RWPE1 (cell line): ENCODE results near the gene SNTG2.

Source experiments
- CTCF ChIA-PET: fragments of 350-600 bp; sonication (Branson Sonifier 250); formaldehyde crosslinking; extraction: SDS; loops from one replicate; lab custom pipeline; 2021; lab: Yijun Ruan, JAX
- POLR2A ChIA-PET: fragments of 400-600 bp; formaldehyde crosslinking; extraction: SDS; loops from one replicate; lab custom pipeline; 2020; ENCODE audit warnings: antibody characterized with exemption; ENCODE audit not compliant: low non-redundant PET; lab: Yijun Ruan, JAX
- DNase-seq: peaks from one replicate; pipeline ENCODE4 v3.0.0; 2012; ENCODE audit warnings: low spot score
- H3K27ac ChIP-seq: fragments of 450-650 bp; 2 replicates; pipeline ENCODE4 v1.5.1; 2017
- TF ChIP-seq, protein P1 (sequence below): fragments of 450-650 bp; conservative IDR thresholded peaks from 2 replicates; pipeline ENCODE4 v1.5.1; 2017; ENCODE audit warnings: low read depth, mild to moderate bottlenecking

SNTG2 gene

DNA sequence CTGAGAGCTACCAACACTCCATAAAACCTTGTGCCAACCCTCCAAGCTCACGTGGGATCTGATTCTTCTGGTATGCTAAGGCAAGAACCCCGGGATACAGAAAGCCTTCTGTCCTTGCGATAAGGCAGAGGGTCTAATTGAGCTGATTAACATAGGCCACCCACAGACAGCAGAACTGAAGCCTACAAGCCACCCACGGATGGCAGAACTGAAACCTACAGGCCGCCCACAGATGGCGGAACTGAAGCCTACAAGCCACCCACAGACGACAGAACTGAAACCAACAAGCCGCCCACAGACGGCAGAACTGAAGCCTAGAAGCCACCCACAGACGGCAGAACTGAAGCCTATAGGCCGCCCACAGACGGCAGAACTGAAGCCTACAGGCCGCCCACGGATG is 216.3 kb downstream of the SNTG2 start:
- CTCF ChIA-PET = no interaction called here
- no peak overlapping the region for H3K27ac ChIP-seq
- DNase-seq = no peak
- POLR2A ChIA-PET = no interaction called here
- TF ChIP-seq, protein P1, sequence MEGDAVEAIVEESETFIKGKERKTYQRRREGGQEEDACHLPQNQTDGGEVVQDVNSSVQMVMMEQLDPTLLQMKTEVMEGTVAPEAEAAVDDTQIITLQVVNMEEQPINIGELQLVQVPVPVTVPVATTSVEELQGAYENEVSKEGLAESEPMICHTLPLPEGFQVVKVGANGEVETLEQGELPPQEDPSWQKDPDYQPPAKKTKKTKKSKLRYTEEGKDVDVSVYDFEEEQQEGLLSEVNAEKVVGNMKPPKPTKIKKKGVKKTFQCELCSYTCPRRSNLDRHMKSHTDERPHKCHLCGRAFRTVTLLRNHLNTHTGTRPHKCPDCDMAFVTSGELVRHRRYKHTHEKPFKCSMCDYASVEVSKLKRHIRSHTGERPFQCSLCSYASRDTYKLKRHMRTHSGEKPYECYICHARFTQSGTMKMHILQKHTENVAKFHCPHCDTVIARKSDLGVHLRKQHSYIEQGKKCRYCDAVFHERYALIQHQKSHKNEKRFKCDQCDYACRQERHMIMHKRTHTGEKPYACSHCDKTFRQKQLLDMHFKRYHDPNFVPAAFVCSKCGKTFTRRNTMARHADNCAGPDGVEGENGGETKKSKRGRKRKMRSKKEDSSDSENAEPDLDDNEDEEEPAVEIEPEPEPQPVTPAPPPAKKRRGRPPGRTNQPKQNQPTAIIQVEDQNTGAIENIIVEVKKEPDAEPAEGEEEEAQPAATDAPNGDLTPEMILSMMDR = no peak

DNA sequence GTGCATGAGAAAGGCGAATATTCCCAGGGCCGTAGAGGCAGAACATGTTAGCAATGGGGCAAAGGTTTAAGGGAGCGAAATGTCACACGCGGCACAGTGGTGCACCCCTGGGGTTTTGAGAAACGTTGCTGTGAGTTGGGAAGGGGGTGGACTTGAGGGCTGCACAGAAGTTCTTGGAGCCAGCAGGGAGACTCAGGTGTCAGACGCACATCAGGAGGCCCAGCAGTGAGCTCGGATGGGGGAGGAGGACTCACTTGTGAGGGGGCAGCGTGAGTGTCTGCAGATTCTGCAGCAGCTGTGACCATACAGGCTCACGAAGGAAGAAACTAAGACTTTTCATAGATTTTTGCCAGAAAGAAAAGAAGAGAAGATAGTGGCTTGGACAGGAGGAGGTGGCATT is 218.2 kb downstream of the SNTG2 start:
- TF ChIP-seq, protein P1 = no peak
- ChIA-PET POLR2A (no interaction called here), CTCF (no interaction called here)
- no peak for DNase-seq
- H3K27ac ChIP-seq = no peak overlapping the region

DNA sequence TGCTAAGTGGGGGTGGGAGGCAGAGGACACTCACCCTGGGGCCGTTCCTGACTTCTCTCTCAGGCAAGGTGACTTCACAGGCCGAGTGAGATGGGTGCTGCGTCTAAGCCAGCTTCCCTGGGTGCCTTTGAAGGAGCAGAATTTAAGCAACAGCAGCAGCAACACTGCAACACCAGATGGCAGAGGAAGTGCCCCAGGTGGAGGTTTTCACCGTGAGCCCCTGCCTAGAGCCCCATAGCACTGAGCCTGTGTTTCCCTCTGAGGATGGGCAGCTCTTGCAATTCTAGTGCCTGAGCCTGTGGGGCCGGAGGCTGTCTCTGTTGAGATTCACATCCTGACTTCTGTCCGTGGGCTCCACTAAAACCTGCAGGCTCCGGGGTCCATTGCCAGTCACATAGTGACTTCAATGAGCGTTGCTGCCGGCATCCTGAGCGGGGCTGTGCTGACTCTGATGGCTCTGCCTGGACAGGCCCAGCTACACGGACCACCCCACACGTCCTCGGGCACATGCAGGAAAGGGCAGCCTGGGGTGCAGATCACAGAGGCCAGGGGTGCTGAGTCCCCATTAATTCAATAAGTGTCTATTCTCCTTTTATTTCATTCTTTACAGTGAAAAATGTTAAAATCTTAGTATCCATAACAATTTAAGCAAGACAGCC is 218.8 kb downstream of the SNTG2 start:
- H3K27ac ChIP-seq = no peak overlapping the region
- TF ChIP-seq, protein P1 = no peak
- CTCF ChIA-PET = no interaction called here
- no peak for DNase-seq
- POLR2A ChIA-PET = no interaction called here

DNA sequence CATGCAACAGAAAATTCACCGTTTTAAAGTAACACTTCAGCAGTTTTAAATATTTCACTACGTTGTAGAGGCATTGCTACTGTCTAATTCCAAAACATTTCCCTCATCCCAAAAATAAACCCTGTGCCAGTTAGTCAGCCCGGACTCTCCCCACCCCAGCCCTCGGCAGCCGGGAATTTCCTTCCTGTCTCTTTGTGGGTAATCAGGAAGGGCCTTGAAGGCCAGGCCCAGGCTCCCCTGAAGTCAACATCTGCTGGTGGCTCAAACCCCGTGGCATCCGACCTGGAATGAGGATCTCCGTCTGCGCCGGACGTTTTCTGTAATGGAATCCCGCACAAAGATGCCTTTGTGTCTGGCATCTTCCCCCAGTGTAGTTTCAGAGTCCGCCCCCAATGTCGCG is 219.6 kb downstream of the SNTG2 start:
- CTCF ChIA-PET = no interaction called here
- TF ChIP-seq, protein P1 = no peak
- POLR2A ChIA-PET = no interaction called here
- DNase-seq = no peak
- H3K27ac ChIP-seq = no peak overlapping the region

DNA sequence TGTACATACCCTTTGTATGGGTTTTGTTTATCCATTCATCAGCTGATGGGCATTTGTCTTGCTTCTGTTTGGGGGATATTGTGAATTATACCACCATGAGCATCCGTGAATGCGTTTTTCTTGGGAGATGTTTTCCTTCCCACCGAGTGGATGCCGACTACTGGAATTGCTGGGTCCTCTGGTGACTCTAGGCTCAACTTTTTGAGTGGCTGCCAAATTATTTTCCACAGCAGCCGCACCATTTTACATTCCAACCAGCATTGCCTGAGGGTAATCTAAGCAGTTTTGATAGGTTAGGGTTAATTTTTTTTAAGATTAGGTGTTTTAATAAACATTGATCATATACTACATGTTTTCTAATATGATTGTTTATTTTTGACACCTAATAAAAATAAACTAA is 220.1 kb downstream of the SNTG2 start:
- DNase-seq = no peak
- TF ChIP-seq, protein P1 = no peak
- CTCF ChIA-PET = no interaction called here
- POLR2A ChIA-PET = no interaction called here
- H3K27ac ChIP-seq = no peak overlapping the region

DNA sequence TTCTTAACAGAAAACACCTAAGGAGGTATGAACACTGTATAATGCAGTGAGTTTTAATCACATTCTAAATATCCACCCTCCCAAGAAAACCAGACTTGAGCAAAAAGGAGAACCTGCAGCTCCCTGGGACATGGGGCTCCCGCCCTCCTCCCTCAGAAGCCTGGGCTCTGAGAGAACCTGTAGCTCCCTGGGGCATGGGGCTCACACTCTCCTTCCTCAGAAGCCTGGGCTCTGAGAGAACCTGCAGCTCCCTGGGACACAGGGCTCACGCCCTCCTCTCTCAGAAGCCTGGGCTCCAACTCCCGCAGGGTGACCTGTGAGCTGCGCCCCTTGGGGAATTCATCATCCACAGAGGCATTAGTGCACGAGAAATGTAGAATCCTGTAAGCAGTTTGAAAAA is 222.9 kb downstream of the SNTG2 start:
- H3K27ac ChIP-seq = no peak overlapping the region
- POLR2A ChIA-PET = no interaction called here
- no peak for DNase-seq
- TF ChIP-seq, protein P1 = no peak
- CTCF ChIA-PET = interaction anchor here (0.6 kb wide), 1 partner anchor 544 kb away, joined by 3 read pairs; no protein-coding TSS in a partner anchor
